ENCODE data around the gene NFATC3.
"Not testable (repeated sequence)": the region's sequence is repeated elsewhere in the genome, so short reads cannot be mapped to it uniquely, and the experiment has no call there.

Gene NFATC3

DNA sequence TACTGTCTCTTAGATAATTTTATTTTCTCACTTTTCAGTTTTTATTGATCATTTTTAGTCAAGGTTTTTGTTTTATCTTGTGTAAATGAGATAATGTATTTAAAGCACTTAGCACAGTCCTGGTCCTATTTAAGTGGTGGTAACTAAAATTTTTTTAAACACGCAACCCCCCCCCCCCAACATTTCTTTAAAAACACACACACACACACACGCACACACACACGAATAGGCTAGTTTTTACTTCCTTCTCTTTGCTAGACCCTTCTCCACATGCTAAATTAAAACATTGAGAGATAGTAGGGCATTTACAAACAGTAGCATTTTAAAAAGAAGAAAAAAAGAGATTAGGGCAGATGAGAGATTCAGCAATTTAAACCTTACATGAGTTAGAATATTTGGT lies 5.0 kb downstream of the NFATC3 start:
- no peak for DNase-seq

DNA sequence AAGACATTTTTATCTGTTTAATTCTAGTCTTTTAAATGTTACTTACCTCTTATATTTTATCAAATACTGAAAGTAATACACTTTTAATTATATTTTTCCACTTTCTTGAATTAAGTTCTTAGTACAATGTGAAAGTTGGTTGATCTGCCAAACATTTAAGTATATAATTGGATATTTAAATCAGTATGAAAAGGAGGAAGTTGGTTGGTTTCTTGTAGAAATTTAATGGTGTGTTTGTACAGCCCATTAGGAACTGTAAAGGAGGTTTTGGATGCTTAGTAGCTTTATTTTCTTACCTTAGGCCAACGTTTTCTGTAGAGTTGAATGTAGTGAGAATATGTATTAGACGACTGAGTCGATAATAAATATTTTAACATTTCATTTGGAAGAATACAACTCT lies 5.4 kb downstream of the NFATC3 start:
- no peak for DNase-seq

DNA sequence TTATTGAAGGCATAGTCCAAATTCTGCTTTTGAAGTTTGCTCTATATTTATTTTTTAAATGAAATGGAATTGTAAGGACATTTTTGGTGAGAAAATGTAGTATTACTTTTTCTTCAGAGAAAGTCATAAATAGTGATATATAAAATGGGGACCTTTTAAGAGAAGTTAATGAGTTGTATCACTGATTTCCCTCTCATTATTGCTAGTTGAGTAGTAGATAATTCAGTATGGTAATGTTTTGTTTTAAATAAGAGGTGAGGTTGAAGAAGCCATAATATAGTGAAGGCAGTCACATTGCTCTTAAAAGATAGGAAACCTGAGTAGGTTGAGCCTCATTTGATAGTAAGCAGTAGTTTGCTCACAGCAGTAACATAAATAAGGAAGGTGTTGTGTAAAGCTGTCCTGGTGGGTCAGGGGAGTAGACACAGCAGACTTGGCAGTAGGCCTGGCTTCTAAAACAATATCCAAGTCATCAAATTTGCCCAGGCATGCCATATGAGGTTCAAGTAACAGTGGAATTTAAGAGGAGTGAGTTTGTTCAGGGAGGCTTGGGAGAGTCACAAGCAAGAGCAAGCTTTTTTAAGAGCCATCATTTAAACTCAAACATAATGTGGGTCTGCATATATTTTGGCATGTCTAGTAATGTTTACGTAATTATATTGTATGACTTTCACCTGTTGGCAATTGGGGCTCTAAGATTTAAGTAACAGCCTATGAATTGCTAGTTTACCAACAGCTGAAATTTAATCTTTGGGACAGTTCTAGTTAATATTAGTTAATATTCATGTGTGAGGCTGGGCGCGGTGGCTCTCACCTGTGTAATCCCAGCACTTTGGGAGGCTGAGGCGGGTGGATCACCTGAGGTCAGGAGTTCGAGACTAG lies 6.5 kb downstream of the NFATC3 start:
- no peak for DNase-seq

DNA sequence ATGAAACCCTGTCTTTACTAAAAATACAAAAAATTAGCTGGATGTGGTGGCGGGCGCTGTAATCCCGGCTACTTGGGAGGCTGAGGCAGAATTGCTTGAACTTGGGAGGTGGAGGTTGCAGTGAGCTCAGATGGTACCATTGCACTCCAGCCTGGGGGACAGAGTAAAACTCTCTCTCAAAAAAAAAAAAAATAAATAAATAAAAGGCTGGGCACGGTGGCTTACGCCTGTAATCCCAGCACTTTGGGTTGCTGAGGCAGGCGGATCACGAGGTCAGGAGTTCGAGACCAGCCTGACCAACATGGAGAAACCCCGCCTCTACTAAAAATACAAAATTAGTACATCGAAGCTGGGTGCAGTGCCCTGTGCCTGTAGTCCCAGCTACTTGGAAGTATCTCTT lies 7.1 kb downstream of the NFATC3 start:
- not testable (repeated sequence) for DNase-seq

DNA sequence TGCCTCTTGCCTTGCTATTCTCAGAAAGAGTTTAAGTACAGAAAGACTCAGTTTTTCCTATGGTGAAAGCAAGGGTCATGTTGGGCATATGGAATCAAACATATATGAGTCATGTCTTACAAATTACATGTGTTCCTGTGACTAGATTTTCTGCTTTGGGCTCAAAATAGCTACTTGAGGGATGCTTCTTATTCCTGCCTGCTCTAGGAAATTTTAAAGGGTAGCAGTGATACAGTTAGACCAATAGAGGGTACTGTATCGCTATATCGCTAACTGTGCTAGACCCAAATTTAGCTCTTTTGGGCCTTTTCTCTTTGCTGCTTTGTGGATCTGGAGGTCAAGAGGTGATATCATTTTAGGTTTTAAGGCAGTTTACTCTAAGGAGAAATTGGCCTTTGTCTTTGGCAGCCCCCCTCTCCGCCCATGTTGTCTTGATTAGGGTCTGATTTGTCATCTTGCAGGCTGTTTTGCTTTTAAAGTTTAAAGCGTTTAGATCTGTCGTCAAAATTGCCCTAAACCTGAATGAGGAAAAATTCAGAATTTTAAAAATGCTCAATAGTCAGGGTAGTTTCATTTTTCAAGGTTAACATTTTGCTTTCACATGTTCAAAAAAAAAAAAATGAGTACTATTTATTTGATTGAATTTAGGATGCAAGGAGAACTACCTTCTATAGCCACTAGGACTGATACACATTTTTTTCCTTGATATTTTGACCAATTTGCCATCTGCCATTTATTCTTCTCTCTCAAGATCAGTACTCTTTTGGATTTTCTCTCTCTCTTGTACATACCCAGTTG lies 8.8 kb downstream of the NFATC3 start:
- peak; percentile 25 for DNase-seq

DNA sequence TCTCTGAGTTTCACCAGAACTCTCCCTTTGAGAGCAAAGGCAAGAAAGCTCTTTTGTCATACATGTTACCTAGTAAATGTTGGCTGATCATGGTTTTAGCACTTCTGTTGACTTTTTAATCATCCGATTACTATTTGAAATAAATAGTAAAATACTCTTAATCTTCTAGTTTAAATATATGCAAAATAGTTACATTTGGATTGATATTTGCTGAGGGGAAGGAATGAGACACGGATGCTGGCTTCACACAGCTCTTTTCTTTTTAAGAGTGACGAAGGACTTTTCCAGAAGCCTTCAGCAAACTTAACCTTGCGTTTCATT lies 9.4 kb downstream of the NFATC3 start:
- DNase-seq, result no peak

DNA sequence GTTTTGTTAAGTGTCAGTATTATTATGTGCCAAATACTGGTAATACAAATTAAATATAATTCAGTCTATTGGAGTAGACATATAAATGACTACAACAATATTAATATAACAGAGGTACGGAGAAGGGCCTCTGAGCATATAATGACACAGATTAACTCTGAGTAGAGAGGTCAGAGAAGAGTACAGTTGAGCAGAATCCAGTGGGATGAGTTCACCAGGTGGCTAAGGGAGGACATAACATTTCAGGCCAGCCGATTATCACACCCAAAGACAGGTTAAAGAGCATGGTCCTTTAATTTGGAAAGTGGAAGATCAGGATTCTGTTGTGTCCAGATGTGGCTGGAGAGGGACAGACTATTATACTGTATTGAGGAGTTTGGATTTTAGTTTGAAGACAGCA lies 11.3 kb downstream of the NFATC3 start:
- no peak for DNase-seq

DNA sequence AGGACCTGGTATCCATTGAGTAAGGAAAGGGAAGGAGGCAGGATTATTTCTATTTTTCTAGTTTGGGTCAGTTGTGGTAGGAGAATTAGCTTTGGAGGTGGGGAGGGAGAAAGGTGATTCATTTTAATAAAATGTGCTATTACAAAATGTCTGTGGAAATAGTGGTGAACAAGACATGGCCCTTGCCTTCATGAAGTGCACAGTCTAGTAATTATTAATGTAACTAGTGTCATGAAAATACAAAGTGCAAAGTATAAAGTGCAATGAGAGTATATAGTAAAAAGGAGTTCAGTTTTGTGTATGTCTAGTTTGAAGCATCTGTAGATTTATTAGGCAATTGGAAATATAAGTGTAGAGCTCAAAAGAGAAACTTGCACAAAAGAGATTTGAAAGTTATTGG lies 11.9 kb downstream of the NFATC3 start:
- DNase-seq, result no peak

DNA sequence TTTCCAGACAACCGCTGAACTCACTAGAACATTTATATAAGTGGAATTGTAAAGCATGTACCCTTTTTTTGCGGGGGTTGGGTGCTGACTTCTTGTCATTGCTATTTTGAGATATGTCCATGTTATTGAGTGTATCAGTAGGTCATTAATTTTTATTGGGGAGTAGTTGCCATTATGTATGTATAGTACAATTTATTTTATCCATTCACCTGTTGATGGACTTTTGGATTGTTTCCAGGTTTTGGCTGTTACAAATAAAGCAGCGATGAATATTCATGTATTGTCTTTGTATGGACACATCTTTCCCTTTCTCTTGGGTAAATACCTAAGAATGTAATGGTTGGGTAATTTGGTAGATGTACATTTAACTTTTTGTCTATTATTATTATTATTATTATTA lies 12.7 kb downstream of the NFATC3 start:
- no peak for DNase-seq

DNA sequence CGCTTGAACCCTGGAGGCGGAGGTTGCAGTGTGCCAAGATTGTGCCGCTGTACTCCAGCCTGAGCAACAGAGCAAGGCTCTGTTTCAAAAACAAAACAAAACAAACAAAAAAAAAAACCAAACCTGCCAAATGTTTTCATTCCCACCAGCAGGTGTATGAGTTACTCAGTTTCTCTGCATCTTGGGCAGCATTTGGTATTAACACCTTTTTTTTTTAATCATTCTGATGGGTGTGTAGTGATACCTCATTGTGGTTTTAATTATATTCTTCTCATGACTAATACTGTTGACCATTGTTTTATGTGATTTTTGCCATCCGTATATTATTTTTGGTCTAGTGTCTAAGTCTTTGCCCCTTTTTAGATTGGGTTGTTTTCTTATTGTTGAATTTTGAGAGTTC lies 15.3 kb downstream of the NFATC3 start:
- no peak for DNase-seq

DNA sequence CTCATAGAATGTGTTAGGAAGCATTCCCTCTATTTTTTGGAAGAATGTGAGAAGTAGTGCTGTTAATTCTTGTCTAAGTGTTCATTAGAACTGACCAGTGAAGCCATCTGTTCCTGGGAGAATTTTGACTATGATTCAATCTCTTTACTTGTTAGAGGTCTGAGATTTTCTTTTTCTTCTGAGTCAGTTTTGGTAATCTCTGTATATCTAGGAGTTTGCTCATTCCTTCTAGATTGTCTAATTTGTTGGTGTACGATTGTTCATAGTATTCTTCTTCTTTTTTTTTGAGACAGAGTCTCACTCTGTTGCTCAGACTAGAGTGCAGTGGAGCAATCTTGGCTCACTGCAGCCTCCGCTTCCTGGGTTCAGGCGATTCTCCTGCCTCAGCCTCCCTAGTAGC lies 20.4 kb downstream of the NFATC3 start:
- no peak for DNase-seq

DNA sequence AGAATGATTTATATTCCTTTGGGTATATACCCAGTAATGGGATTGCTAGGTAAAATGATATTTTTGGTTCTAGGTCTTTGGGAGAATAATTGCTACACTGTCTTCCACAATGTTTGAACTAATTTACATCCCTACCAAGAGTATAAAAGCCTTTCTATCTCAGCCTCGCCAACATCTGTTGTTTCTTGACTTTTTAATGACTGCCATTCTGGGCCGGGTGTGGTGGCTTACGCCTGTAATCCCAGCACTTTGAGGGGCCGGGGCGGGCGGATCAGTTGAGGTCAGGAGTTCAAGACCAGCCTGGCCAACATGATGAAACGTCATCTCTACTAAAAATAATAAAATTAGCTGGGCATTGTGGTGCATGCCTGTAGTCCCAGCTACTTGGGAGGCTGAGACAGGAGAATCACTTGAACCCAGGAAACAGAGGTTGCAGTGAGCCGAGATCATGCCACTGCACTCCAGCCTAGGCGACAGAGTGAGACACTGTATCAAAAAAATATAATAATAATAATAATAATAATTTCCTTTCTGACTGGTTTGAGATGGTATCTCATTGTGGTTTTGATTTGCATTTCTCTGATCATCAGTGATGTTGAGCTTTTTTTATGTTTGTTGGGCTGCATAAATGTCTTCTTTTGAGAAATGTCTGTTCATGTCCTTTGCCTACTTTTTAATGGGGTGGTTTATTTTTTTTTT lies 22.2 kb downstream of the NFATC3 start:
- DNase-seq, result not testable (repeated sequence)

DNA sequence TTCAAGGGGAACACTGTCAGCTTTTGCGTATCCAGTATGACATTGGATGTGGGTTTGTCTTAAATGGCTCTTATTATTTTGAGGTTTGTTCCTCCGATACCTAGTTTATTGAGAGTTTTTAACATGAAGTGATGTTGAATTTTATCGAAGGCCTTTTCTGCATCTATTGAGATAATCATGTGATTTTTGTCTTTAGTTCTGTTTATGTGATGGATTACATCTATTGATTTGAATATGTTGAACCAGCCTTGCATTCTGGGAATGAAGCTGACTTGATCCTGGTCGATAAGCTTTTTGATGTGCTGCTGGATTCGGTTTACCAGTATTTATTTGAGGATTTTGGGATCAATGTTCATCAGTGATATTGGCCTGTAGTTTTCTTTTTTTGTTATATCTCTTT lies 24.0 kb downstream of the NFATC3 start:
- DNase-seq, result not testable (repeated sequence)

DNA sequence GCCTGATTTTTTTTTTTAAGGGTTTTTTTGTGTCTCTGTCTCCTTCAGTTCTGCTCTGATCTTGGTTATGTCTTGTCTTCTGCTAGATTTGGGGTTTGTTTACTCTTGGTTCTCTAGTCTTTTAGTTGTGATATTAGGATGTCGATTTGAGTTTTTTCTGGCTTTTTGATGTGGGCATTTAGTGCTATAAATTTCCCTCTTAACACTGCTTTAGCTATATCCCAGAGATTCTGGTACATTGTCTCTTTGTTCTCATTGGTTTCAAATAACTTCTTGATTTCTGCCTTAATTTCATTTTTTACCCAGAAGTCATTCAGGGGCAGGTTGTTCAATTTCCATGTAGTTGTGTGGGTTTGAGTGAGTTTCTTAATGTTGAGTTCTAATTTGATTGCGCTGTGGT lies 25.4 kb downstream of the NFATC3 start:
- DNase-seq, result not testable (repeated sequence)

DNA sequence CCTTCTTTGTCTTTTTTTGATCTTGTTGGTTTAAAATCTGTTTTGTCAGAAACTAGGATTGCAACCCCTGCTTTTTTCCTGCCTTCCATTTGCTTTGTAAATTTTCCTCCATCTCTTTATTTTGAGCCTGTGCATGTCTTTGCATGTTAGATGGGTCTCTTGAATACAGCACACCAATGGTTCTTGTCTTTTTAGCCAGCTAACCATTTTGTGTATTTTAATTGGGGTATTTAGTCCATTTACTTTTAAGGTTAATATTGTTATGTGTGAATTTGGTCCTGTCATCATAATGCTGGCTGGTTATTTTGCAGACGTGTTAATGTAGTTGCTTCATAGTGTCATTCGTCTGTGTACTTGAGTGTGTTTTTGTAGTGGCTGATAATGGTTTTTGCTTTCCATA lies 26.2 kb downstream of the NFATC3 start:
- DNase-seq, result no peak

DNA sequence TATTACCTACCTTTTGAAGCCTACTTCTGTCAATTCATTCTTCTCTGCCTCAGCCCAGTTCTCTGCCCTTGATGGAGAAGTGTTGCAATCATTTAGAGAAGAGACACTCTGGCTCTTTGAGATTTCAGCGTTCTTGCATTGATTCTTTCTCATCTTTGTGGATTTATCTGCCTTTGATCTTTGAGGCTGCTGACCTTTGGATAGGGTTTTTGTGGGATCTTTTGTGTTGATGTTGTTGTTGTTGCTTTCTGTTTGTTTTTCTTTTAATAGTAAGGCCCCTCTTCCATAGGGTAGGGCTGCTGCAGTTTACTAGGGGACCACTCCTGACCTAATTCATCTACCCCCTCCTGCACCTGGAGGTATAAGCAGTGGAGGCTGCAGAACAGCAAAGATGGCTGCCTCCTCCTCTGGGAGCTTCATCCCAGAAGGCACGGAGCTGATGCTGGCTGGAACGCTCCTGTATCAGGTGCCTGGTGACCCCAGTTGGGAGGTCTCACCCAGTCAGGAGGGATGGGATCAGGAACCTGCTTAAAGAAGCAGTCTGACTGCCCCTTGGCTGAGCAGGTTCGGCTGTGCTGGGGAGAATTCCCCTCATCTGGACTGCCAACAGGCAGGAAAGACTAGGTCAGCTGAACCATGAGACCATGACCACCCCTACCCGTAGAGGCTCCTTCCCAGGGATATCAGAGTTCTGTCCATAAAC lies 28.0 kb downstream of the NFATC3 start:
- DNase-seq, result no peak

DNA sequence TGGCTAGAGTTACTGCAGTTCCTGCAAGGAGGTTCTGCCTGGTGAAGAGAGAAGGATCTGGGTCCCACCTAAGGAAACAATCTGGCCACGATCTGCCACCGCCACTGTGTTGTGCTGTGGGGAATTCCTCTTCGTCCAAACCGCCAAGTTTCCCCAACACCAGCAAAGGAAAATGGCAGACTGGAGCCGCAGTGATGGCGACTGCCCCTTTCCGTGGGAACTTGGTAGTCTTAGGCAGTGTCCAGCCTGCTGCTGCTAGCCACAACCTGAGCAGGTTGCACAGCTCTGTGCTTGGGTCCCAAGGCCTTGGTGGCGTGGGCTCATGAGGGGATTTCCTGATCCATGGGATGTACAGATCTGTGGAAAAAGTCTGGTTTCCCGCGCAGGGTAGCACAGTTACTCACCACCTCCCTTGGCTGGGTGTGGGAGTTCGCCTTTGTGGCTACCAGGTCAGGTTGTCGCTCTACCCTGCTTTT lies 28.6 kb downstream of the NFATC3 start:
- no peak for DNase-seq

DNA sequence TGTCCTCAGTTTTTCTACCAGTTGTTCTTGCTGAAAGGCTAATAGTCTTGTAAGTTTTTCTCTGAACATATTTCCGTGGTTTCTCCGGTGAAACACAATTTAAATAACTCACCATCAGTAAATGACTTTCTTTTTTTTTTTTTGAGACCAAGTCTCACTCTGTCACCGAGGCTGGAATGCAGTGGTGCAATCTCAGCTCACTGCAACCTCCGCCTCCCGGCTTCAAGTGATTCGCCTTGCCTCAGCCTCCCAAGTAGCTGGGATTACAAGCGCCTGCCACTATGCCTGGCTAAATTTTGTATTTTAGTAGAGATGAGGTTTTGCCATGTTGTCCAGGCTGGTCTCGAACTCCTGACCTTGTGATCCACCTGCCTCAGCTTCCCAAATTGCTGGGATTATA lies 29.8 kb downstream of the NFATC3 start:
- not testable (repeated sequence) for DNase-seq

DNA sequence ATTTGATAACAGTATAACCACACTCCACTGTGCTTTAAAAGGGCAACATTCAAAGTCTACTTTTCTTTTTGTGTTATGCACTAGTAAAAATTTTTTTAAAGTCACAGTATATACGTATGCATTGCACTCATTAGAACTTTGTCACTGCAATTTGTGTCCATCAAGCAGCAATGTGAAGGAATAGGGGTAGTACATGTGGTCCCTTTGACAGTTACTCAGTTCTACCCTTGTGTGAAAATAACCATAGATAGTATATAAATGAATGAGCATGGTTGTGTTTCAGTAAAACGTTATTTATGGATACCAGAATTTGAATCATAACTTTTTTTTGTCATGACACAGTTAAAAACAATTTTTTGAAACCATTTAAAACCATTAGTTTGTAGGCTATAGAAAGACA lies 30.7 kb downstream of the NFATC3 start:
- no peak for DNase-seq

DNA sequence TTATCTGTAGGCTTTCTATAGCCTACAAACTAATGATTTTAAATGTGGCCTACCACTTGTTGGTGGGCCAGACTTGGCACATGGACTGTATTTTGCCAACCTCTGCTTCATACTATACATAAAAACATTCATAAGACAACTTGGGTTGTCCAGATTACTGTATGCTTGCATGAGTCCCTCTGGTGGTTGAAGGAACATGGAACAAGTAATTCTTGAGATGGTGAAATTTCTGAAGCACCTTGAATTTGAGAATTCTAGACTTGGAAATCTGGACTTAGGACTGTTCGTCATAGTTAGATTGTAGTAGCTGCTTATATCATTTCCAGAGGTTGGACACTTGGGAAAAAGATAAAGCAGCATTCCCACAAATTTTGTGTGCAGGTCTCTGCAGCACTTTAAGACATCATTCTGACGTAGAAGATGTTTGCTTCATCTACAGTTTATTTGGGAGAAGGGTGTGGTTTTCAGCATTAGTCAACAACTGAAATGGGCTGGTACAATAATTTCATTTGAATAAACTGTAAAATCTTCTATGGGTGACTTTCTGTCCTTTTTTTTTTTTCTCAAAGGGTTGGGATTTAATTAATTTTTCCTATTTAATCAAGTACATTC lies 31.2 kb downstream of the NFATC3 start:
- DNase-seq, result no peak

DNA sequence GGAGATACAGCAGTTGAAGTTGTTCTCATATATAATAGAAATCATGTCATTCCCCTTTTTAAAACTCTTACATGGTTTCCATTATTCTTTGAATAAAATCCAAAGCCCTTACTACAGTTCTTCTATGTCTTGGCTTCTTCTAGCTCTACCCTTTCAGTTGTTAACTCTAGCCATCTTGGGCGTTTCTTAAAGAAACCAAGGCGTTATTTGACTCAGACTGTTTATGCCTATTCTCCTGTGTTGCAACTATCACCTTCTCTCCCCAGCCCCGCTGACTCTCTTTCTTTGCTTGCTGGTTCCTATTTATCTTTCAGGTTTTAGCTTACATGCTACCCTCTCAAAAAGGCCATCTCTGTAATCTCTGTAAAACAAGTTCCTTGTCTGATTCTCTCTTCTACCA lies 32.7 kb downstream of the NFATC3 start:
- no peak for DNase-seq

DNA sequence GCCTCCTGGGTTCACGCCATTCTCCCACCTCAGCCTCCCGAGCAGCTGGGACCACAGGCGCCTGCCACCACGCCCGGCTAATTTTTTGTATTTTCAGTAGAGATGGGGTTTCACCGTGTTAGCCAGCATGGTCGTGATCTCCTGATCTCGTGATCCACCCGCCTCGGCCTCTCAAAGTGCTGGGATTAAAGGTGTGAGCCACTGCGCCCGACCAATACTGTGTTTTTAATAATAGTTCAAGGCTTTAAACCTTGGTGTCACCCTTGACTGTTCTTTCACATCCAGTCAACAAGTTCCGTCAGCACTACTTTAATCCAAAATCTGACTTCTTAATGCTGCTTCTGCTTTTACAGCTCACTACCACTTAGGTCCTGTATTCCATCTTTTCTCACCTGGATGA lies 33.8 kb downstream of the NFATC3 start:
- not testable (repeated sequence) for DNase-seq

All from eye (tissue), 1 donor.